Amygdala (tissue), 56 donors: Measurements from ENCODE around the gene ROBO1.
"Not testable (repeated sequence)": the region's sequence is repeated elsewhere in the genome, so short reads cannot be mapped to it uniquely, and the experiment has no call there.

Experiments
- DNase-seq, 56 donors: peaks; one replicate each; lab custom pipeline; 2025; lab: John Stamatoyannopoulos, UW

Gene ROBO1

DNA sequence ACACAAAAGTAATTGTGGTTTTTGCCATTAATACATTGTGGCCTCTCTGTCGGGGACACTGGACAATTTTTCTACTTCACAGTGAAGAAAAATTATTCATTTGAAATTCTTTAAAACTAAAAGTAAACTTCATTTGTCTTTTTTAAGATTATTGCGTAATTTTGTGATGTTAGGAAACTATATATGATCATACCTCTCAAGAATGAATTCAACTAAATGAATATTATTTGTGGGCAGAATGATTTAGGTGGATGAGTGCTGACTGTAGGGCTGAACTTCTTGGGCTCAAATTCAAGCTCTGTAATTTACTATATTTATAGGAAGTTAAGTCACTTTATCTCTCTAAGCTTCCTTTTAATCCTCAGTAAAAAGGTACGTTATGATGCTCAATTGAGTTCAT, 441.2 kb downstream of the ROBO1 start:
- no peak for DNase-seq

DNA sequence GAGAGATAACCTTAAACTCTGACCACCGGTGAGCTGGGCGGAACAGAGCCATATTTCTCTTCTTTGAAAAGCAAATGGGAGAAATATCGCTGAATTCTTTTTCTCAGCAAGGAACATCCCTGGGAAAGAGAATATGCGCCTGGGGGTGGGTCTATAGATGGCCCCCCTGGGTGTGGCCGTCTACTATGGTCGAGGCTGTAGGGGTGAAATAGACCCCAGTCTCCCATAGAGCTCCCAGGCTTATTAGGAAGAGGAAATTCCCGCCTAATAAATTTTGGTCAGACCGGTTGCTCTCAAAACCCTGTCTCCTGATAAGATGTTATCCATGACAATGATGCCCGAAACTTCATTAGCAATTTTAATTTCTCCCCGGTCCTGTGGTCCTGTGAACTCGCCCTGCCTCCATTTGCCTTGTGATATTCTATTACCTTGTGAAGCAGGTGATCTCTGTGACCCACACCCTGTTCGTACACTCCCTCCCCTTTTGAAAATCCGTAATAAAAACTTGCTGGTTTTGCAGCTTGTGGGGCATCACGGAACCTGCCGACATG, 441.9 kb downstream of the ROBO1 start:
- not testable (repeated sequence) for DNase-seq

DNA sequence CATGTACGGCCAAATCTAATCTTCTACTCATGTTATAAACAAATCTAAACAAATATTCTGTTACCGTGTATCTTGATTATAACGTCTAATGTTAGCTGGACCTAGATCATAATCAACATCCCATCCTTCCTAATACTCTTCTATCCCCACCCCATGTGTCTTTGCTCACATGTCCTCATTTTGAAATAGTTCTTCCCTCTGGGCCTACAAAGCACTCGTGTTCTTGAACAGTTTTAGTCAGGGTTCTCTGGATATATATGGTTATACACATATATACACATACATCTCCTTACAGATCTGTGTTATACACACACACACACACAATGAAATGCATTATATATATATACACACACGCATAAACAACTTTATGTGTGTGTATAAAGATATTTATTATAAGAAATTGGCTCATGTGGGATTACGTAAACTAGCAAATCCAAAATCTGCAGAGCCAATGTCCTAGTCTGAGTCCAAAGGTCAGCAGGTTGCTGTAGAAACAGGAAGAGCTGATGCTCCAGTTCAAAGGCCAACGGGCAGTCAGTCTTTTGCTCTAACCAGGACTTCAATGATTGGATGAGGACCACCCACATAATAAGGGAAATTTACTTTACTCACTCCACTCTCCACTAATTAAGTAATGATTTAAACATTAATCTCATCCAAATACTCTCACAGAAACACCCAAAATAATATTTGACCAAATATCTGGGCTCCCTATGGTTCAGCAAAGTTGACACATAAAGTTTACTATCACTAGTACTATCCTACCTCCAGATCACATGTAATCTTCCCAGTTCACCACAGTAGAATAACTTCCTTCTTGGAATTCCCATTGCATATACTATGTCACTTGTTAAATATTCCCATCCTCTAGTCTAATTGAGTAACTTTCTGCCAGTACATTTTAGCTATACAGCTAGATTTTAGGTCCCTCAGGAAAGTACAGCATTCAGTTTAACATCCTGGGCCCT, 450.0 kb downstream of the ROBO1 start:
- DNase-seq = no peak

DNA sequence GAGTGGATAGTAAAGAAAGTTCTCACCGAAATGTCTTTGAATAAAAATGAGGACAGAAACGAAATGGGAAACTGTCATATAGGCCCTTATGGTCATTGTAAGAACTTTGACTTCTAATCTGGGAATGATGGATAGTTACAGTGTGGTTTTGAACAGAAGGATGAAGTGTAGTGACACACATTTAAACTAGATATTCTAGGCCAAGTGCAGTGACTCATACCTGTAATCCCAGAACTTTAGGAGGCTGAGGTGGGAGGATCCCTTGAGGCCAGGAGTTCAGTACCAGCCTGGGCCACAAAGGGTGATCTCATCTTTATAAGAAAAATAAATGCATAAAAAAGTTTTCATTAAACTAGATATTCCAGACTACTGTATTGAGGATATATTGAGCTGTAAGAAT, 452.8 kb downstream of the ROBO1 start:
- no peak for DNase-seq

DNA sequence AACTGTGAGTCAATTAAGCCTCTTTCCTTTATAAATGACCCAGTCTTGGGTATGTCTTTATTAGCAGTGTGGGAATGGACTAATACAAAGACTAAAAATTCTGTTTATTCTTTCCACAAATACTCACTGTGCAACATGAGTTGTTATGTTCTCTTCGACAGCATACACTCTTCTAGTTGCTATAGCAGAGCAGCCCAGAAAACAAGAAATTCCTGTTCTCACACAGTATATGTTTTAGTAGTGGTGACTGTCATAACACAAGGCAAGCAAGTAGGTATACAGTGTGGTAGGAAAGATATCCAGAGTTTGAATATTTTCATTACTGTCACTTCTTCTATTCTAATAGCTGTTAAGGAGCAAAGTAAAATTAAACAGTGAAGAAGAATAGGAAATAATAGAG, 453.3 kb downstream of the ROBO1 start:
- DNase-seq = no peak

DNA sequence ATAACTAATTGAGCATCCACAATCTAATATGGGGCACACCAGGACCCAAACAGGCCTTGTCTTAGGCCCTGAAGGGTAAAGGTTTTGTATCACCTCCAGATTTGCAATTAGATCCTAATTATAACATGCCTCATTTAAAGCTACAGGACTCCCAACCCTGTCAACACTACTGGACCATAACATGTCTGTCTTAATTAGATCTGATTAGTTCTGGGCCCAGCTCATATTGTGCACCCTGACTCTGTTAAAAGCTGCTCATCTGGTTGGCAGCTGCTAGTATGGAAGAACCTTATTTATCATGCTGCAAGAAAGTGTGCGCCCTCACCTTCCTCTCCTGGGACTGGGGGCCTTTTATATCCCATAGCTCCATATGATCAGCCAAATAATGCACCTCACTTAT, 457.8 kb downstream of the ROBO1 start:
- no peak for DNase-seq

DNA sequence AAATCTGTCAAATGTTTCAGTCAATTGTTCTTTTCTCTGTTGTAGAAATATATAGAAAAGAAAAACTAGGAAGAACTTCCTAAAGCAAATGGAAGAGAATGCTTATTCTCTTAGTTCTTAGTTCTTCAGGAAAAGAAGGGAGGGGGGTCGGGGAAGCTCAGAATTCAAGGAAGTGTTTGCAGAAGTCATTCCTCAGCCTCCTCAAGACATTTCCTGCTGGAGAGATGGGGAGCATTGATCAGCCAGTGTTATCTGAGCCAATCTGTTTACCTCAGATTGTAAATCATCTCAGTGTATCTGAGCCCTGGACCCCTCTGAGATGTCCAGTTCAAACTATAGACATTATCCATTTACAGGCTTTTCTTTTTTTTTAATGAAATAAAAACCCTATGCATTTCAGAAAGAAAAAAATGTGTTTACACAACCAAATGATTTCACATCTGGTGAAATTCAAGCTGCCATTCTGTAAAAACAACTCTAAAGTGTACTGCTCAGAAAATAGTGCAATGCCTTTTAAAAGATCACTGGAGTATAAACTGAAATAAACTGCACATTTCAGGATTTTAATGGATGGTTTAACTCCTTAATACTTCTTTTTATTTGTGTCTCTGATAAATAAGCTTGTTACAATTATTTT, 460.7 kb downstream of the ROBO1 start:
- no peak for DNase-seq

DNA sequence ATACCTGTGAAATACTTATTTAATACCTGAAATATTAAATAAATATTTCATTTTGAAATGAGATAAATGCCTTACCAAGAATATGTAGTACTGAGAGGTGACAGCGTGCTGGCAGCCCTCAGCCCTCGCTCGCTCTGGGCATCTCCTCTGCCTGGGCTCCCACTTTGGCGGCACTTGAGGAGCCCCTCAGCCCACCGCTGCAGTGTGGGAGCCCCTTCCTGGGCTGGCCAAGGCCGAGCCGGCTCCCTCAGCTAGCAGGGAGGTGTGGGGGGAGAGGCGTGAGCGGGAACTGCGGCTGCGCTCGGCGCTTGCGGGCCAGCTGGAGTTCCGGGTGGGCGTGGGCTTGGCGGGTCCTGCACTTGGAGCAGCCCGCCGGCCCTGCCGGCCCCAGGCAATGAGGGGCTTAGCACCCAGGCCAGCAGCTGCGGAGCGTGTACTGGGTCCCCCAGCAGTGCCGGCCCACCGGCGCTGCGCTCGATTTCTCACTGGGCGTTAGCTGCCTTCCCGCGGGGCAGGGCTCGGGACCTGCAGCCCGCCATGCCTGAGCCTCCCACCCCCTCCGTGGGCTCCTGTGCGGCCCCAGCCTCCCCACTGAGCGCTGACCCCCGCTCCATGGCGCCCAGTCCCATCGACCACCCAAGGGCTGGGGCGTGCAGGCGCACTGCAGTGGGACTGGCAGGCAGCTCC, 467.7 kb downstream of the ROBO1 start:
- DNase-seq = not testable (repeated sequence)

DNA sequence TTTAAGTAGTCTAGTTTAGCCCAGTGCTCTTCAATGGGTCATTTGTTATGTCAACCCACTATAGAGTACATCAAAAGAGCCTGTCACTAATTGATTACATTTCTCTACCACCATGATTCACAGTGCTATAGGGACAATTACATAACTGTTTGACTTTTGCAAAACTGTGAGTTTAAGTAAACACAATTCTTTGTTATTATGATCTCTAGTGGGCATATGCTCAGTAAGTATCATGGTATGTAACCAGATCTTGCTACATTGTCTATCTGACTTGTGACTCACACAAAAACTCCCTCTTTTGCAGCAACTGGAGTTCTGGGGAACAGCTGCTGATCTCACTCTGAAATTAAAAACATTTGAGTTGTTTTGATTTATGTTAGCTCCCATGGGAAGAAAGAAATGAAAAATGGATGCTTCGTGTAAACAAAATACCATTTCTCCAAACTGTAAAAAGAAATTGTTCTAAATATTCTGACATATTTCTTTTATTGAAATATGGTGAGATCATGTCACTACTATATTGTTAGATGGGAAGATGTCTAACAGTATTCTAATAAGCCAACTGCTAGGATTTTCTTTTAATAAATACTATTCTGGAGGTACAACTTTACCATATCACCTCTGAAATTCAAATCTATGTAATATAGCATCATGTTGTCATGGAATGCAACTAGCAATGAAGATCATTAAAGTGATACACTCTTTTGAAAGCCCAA, 470.4 kb downstream of the ROBO1 start:
- no peak for DNase-seq

DNA sequence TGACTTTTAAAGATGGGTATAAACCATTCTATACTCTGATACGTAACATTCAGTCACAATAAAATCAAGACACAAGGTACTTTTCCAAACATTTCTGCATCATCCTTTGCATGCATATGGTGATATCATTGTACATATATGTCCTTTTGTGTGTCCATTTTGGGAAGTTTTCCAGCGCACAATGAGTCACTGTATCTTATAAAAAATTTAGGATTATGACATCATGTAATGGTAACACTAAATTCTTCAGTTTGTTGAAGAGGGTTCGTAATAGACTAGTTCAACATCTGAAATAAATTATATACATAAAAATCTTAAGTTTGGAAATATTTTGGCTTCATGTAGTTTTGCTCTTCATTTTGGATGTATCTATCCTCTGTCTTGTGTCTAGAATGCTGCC, 480.9 kb downstream of the ROBO1 start:
- DNase-seq = no peak

DNA sequence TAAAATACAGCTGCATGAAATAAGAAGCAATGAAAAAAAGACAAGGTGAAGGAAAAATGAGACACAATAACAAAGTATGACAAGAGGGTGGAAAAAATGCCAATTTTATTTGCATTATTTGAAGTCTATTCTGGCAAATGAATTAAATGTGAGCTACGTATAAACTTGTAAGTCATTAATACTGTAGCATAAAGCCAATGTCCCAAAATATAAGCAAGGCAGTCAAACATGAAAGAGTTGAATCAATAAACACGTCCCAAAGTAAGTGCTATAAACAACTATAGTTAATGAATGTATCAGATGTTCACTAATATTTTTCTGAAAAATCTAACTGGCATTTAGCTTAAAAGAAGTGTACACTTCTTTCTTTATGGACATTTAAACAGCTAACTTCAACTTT, 481.9 kb downstream of the ROBO1 start:
- no peak for DNase-seq

DNA sequence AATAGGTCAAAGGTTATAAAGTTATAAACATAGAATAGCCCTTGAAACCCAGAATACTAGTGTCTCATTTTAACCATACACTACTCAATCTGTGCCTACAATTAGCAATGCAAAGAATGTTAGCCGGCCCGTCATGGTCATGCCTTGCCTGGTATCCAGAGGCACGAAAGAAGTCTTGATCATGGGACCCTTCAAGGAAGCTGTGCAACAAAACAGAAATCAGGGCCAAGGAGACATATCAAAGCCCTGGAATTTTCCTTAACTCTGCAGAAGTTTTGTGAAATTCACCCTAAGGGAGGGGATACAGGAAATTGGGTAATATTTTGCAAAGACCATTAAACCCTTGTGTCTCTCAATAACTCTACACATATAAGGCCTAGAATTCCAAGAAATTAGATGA, 482.4 kb downstream of the ROBO1 start:
- no peak for DNase-seq

DNA sequence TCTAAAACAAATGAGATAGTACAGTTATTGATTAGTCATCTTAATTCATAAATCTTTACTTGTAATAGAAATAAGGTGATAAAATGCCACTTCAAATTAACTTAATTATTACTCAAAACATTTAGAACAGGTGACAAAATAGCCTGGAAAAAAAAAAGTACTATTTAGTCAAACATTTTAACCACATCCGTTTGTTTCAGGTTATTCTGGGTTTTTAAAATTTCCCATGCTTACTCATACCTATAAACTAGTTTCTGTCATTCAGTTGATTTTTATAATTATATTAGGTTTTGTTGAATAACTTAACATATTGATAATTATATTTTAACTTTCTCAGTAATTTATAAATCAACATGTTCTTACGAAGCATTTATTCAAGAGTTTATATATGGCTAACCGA, 483.0 kb downstream of the ROBO1 start:
- DNase-seq = no peak

DNA sequence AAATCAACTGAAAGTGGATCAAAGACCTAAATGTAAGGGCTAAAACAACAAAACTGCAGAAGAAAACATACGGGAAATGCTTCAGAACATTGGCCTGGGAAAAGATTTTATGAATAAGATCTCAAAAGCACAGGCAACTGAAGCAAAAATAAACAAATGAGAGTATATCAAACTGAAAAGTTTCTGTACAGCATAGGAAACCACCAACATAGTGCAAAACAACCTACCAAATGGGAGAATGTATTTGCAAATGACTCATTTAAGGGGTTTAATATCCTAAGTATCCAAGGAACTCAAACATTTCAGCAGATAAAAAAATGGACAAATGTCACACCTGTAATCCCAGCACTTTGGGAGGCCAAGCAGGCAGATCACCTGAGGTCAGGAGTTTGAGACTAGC, 489.1 kb downstream of the ROBO1 start:
- DNase-seq = no peak

DNA sequence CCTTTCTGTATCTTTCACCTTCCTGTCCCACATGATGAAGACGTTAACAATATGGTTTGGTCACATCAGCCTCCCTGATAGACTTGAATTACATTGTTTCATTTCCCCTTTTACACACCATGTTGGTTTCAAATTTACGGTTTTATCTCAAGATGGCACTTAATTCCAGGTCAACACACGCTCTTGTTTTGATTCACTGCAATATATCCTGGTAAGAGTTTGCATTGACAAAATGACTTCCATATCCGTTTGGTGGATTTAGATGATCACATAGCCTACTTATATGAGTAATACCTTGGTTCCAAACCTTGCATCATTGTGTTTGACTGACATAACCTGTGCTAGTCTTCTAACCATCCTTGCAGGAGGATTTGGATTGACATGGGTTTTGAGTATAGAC, 499.4 kb downstream of the ROBO1 start:
- no peak for DNase-seq

DNA sequence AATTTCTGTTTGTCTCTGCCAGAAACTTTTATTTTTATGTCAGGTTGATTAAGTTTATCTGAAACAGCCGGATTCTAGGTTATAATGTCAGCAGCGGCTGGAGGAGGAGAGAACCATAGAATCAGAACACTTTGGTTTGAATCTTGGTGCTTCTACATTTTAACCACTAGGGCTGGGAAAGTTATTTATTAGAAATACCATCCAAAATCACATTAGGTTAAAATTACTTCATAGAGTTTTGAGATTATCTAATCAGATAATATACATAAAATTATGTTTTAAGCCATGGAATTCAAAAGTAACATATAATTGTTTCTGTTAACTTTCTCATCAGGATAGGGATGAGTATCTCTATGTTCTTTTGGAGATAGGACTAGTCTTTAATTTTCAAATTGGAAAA, 502.9 kb downstream of the ROBO1 start:
- DNase-seq = no peak

DNA sequence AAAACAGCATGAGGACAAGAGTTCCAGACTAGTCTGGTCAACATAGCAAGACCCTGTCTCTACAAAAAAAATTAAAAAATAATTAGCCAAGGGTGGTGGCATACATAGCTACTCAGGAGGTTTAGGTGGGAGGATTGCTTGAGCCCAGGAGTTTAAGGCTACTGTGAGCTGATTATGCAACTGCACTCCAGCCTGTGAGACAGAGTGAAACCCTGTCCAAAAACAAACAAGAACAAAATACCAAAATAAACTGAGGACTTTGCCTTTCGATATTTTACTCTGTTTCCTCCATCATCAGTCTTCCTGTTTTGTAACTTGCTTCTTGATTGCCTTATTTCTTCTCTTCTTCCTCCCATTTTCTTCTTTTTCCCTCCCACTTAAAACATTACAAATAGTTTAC, 504.4 kb downstream of the ROBO1 start:
- DNase-seq = no peak

DNA sequence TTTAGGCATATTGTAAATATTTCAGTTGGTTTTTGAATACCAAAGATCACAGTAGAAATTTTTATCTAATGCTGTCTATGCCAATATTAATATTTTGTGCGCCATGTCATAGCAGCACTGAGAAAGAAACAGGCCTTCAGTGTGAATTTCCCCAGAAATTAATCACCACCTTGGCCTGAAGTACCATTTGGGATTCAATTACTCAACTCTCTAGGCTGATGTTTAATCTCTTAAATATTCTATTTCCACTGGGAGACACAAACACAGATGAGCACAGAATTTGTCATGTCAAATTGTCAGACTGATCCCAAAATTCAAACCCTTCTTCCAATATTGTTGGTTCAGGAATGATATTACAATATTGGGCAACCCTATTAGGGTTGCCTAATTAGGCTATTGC, 509.3 kb downstream of the ROBO1 start:
- no peak for DNase-seq

DNA sequence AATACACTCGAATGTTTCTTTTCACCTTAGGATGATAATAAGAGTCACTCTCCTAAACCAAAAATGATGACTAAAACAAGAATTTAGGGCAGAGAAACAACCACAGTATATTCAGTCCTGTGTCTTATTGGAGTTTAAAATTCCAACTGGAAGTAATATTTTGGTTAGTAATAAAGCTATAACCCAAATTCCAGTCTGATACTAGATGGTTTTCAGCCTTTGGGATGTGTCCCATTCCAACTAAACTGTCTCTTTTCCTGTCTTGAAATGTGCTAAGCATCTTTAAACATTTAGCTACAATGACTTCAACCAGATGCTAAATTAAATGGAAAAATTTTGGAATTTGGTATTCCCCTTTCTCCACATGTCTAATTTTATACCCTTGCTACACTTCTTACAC, 510.0 kb downstream of the ROBO1 start:
- DNase-seq = no peak

DNA sequence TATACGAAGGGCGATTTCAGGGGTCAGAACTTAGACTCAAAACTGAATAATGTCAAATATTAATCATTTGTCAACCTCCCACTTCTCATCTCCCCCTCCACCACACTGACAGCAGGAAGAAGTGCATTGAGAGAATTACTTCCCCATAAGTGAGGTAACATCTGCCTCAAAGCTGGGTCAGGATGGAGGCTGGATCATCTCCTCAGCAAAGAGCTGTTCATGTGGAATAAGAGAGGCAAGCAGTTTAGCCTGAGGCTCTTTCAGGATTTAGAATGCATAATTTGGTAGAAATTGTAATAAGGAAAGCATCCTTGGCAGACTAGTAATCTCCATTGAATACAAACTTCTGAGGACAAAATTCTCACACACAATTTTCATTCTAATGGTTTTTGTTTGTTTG, 512.1 kb downstream of the ROBO1 start:
- DNase-seq = no peak

DNA sequence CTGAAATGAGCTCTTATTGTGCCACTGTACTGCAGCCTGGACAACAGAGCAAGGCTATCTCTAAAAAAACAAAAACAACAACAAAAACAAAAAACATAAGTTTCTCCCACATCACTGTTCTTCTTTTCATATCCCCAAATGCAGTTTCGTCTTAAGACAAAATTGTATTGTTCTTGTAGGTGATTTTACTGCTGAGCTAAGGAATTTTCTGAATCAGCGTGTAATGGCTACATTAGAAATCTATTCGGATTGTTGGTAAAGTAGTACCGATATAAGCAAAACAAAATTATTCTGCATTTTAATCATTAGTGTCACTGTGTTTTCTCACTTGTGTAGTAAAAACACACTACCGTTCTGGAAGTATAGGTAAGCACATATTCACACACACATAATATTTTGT, 512.5 kb downstream of the ROBO1 start:
- no peak for DNase-seq
